H9 (cell line): ENCODE data around the gene RASA3. TPM values are rescaled to one million over a fixed set of nuclear protein-coding genes. Genes with fewer than 3 reads are reported as not detected.
A peak's percentile ranks its signal among the peaks of the same experiment; 100 is the strongest.

Experiments used
- DNase-seq: peaks from one replicate; pipeline ENCODE4 v3.0.0-alpha.2; 2017
- H2AFZ ChIP-seq: one replicate; pipeline ENCODE4 v1.6.1; 2013; ENCODE audit warnings: mild to moderate bottlenecking, low read length, control low read depth, moderate library complexity
- H2AK5ac ChIP-seq: 2 replicates; pipeline ENCODE4 v1.6.1; 2013; ENCODE audit warnings: low read length, control low read depth, mixed read lengths; ENCODE audit not compliant: insufficient read length
- H2BK120ac ChIP-seq: one replicate; pipeline ENCODE4 v1.6.1; 2013; ENCODE audit warnings: low read depth, mild to moderate bottlenecking, low read length, control low read depth, inconsistent platforms; ENCODE audit not compliant: poor library complexity, severe bottlenecking
- H2BK12ac ChIP-seq: 2 replicates; pipeline ENCODE4 v1.6.1; 2013; ENCODE audit warnings: low read length, control low read depth, mixed read lengths, low read depth; ENCODE audit not compliant: insufficient read length
- H2BK15ac ChIP-seq: 2 replicates; pipeline ENCODE4 v1.6.1; 2013; ENCODE audit warnings: low read depth, low read length, control low read depth
- H2BK20ac ChIP-seq: one replicate; pipeline ENCODE4 v1.6.1; 2013; ENCODE audit warnings: low read depth, mild to moderate bottlenecking, low read length, control low read depth, inconsistent platforms; ENCODE audit not compliant: poor library complexity, severe bottlenecking
- H2BK5ac ChIP-seq: 2 replicates; pipeline ENCODE4 v1.6.1; 2013; ENCODE audit warnings: low read length, control low read depth, mixed read lengths; ENCODE audit not compliant: insufficient read length
- H3K14ac ChIP-seq: 2 replicates; pipeline ENCODE4 v1.6.1; 2013; ENCODE audit warnings: low read length, control low read depth; ENCODE audit not compliant: insufficient read depth
- H3K18ac ChIP-seq: 2 replicates; pipeline ENCODE4 v1.6.1; 2013; ENCODE audit warnings: low read depth, mild to moderate bottlenecking, mixed read lengths, low read length, control low read depth; ENCODE audit not compliant: insufficient read length
- H3K23ac ChIP-seq: 2 replicates; pipeline ENCODE4 v1.6.1; 2013; ENCODE audit warnings: low read length, control low read depth, mixed read lengths, low read depth; ENCODE audit not compliant: insufficient read length
- H3K23me2 ChIP-seq: 2 replicates; pipeline ENCODE4 v1.6.1; 2013; ENCODE audit warnings: low read depth, mild to moderate bottlenecking, mixed read lengths, low read length, control low read depth; ENCODE audit not compliant: insufficient read length, poor library complexity, severe bottlenecking
- H3K27ac ChIP-seq: 2 replicates; pipeline ENCODE4 v1.5.1; 2013; ENCODE audit warnings: low read length, control low read depth, mixed read lengths, low read depth; ENCODE audit not compliant: insufficient read length
- H3K27me3 ChIP-seq: 2 replicates; pipeline ENCODE4 v1.6.1; 2013; ENCODE audit warnings: low read length, control low read depth, inconsistent platforms; ENCODE audit not compliant: insufficient read depth
- H3K4ac ChIP-seq: 2 replicates; pipeline ENCODE4 v1.6.1; 2013; ENCODE audit warnings: low read depth, mild to moderate bottlenecking, control low read depth, inconsistent platforms, low read length, moderate library complexity
- H3K4me1 ChIP-seq: 2 replicates; pipeline ENCODE4 v1.6.1; 2013; ENCODE audit warnings: low read length, control low read depth, inconsistent platforms; ENCODE audit not compliant: insufficient read depth
- H3K4me2 ChIP-seq: 2 replicates; pipeline ENCODE4 v1.6.1; 2013; ENCODE audit warnings: low read length, control low read depth, mixed read lengths; ENCODE audit not compliant: insufficient read length, insufficient read depth
- H3K56ac ChIP-seq: 2 replicates; pipeline ENCODE4 v1.6.1; 2013; ENCODE audit warnings: low read depth, mild to moderate bottlenecking, mixed read lengths, low read length, control low read depth; ENCODE audit not compliant: insufficient read length
- H3K79me1 ChIP-seq: 2 replicates; pipeline ENCODE4 v1.6.1; 2013; ENCODE audit warnings: low read depth, mild to moderate bottlenecking, moderate library complexity, low read length, control low read depth, inconsistent platforms; ENCODE audit not compliant: insufficient read depth, poor library complexity, severe bottlenecking
- H3K79me2 ChIP-seq: 2 replicates; pipeline ENCODE4 v1.6.1; 2013; ENCODE audit warnings: low read length, control low read depth, inconsistent platforms; ENCODE audit not compliant: insufficient read depth
- H3K9ac ChIP-seq: 2 replicates; pipeline ENCODE4 v1.6.1; 2013; ENCODE audit warnings: low read length, control low read depth, mixed read lengths; ENCODE audit not compliant: insufficient read length; ENCODE audit errors: extremely low read depth
- H3K9me3 ChIP-seq: one replicate; pipeline ENCODE4 v1.6.1; 2013; ENCODE audit warnings: low read depth, low read length, inconsistent platforms; ENCODE audit not compliant: control insufficient read depth
- H3T11ph ChIP-seq: one replicate; pipeline ENCODE4 v1.6.1; 2013; ENCODE audit warnings: mild to moderate bottlenecking, low read length, control low read depth, inconsistent platforms
- H4K20me1 ChIP-seq: one replicate; pipeline ENCODE4 v1.6.1; 2013; ENCODE audit not compliant: control insufficient read depth, insufficient read length, insufficient read depth
- H4K5ac ChIP-seq: 2 replicates; pipeline ENCODE4 v1.6.1; 2013; ENCODE audit warnings: low read depth, mild to moderate bottlenecking, mixed read lengths, low read length, control low read depth; ENCODE audit not compliant: insufficient read length
- H4K8ac ChIP-seq: replicated peaks from 2 replicates; pipeline ENCODE4 v1.6.1; 2013; ENCODE audit warnings: low read length, control low read depth, mixed read lengths, low read depth; ENCODE audit not compliant: insufficient read length
- H4K91ac ChIP-seq: 2 replicates; pipeline ENCODE4 v1.6.1; 2013; ENCODE audit warnings: low read depth, mild to moderate bottlenecking, moderate library complexity, mixed read lengths, low read length, control low read depth; ENCODE audit not compliant: insufficient read length
- H3K27ac Mint-ChIP-seq, 3 experiments: 2 replicates in 2 of 3; 3 replicates in 1 of 3; pipeline ENCODE4 v1.8.0; 2020 to 2021; ENCODE audit warnings: mixed read lengths in 3 of 3, mild to moderate bottlenecking in 1 of 3, moderate library complexity in 1 of 3
- H3K27me3 Mint-ChIP-seq: 2 replicates; pipeline ENCODE4 v1.8.0; 2021; ENCODE audit warnings: low read depth, mild to moderate bottlenecking, moderate library complexity, mixed read lengths
- H3K36me3 Mint-ChIP-seq, 3 experiments: 2 replicates in 2 of 3; 3 replicates in 1 of 3; pipeline ENCODE4 v1.8.0; 2020 to 2021; ENCODE audit warnings: low read depth in 3 of 3, mixed read lengths in 3 of 3; ENCODE audit not compliant: insufficient read depth in 1 of 3
- H3K4me1 Mint-ChIP-seq, 2 experiments: 2 replicates each; pipeline ENCODE4 v1.8.0; 2020; ENCODE audit warnings: mixed read lengths in 2 of 2
- H3K4me3 Mint-ChIP-seq, 2 experiments: 2 replicates in 1 of 2; 3 replicates in 1 of 2; pipeline ENCODE4 v1.8.0; 2020 to 2021; ENCODE audit warnings: mild to moderate bottlenecking in 2 of 2, mixed read lengths in 2 of 2, moderate library complexity in 1 of 2
- H3K9me3 Mint-ChIP-seq, 2 experiments: 2 replicates in 1 of 2; 3 replicates in 1 of 2; pipeline ENCODE4 v1.8.0; 2020; ENCODE audit warnings: mild to moderate bottlenecking in 2 of 2, mixed read lengths in 2 of 2, moderate library complexity in 1 of 2
- CTCF ChIP-seq: fragments of 200-600 bp; sonication (generic); conservative IDR thresholded peaks from 3 replicates; pipeline ENCODE4 v1.8.0; 2021; ENCODE audit warnings: antibody characterized with exemption, mild to moderate bottlenecking
- WGBS: extraction: QIAGEN DNeasy Blood & Tissue Kit; methylation state at CpG from one replicate; pipeline ENCODE4 v1.1.7; 2013; ENCODE audit warnings: missing lambda C conversion rate, low lambda C conversion rate, mixed read lengths; ENCODE audit not compliant: insufficient read length; ENCODE audit errors: extremely low coverage; 5-methylcytosine and 5-hydroxymethylcytosine counted together
- total RNA-seq: library from RNA; stranded (reverse); gene quantifications from 2 replicates; pipeline ENCODE4 v1.2.1, GENCODE V29; 2021

RASA3 gene
- total RNA-seq, 1 experiment from 2014 or later = 12.3 TPM

GRCh38 chr13:114002771-114003321 is 129.6 kb downstream of the RASA3 start:
- Histone ChIP-seq H2AK5ac (no peak overlapping the region), H4K8ac (no peak overlapping the region), H4K20me1 (no peaks in the 10 kb centered on the region), H3K79me2 (no peaks in the 10 kb centered on the region), H4K5ac (peak overlapping the region; percentile 84), H3K79me1 (no peaks in the 10 kb centered on the region), H3K18ac (peak overlapping the region; percentile 4), H3K9ac (no peak overlapping the region), H3K9me3 (no peaks in the 10 kb centered on the region), H2BK12ac (no peak overlapping the region), H3K4ac (no peak overlapping the region), H3K23ac (no peak overlapping the region), H3K27me3 (no peaks in the 10 kb centered on the region), H3K56ac (no peak overlapping the region), H3K4me2 (no peak overlapping the region), H4K91ac (peak overlapping the region; percentile 47), H3K27ac (no peak overlapping the region), H2BK15ac (no peak overlapping the region), H3T11ph (no peak overlapping the region), H3K4me1 (no peaks in the 10 kb centered on the region), H2AFZ (no peak overlapping the region), H2BK20ac (no peak overlapping the region), H3K14ac (peak overlapping the region; percentile 68; the same call in 1 of the 2 replicates), H2BK5ac (no peak overlapping the region), H3K23me2 (no peaks in the 10 kb centered on the region), H2BK120ac (no peak overlapping the region)
- H3K4me3 Mint-ChIP-seq = no peak overlapping the region
- H3K4me1 Mint-ChIP-seq = 0 out of 4 replicates have a peak, but pooled peaks cover 0 to 4% of the 10 kb centered on the region in 2 experiments
- no peaks in the 10 kb centered on the region for H3K27me3 Mint-ChIP-seq
- DNase-seq = no peak
- peaks cover 3 to 6% (median 5%) of the 10 kb centered on the region in 3 experiments; a peak in 4 of 7 replicates for H3K36me3 Mint-ChIP-seq
- no CpG with 5 or more reads among the region's 24 CpGs for WGBS
- H3K27ac Mint-ChIP-seq = no peak overlapping the region; a peak in 1 of 7 replicates
- no peaks in the 10 kb centered on the region for H3K9me3 Mint-ChIP-seq
- no peak for TF ChIP-seq CTCF
